ENCODE results near the gene PLCXD3. TPM values are rescaled to one million over a fixed set of nuclear protein-coding genes. Genes with fewer than 3 reads are reported as not detected.

Gene PLCXD3, protein sequence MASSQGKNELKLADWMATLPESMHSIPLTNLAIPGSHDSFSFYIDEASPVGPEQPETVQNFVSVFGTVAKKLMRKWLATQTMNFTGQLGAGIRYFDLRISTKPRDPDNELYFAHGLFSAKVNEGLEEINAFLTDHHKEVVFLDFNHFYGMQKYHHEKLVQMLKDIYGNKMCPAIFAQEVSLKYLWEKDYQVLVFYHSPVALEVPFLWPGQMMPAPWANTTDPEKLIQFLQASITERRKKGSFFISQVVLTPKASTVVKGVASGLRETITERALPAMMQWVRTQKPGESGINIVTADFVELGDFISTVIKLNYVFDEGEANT
- total RNA-seq: 7.2 TPM

DNA sequence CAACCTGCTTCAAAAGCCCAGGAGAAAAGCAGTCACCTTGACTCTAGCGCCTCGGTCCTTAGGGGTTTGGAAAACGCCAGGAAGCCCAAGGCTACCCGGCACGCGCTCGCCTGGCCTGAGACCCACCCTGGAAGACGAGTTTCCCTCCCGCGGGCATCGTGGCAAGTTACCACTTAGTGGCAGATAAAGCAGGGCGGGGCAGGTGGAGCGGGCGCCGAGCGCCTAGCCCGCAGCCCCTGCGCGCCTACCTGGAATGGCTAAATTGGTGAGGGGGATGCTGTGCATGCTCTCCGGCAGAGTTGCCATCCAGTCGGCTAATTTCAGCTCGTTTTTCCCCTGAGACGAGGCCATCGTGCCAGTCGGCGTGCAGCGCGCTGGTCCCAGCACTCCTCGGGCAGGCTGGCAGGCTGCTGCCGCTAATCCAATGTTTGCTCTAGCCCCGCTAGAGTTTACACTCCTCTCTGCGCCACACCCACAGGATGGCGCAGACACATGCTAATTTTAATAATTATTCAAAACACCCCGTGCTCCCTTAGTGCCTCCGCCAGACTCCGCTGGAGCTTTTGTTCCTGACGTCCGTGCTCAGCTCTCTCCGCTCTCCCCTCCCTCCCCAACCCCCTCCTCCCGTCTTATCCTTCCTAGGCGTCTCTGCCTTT lies at the start of gene PLCXD3:
PLCXD3 (minus strand) TSS at position 426 of the 656 bp plus-strand sequence; CDS start at position 351, 75 bp downstream.
- Histone ChIP-seq H3K9me3 (no peaks in the 10 kb centered on the region), H3K27me3 (no peaks in the 10 kb centered on the region), H3K36me3 (no peaks in the 10 kb centered on the region), H3K4me1 (no peaks in the 10 kb centered on the region), H3K27ac (no peak within 1 kb of the TSS), H3K4me3 (peak within 1 kb of the TSS; percentile 57 to 86)
- intact Hi-C loops (cut with DNase I): loop anchor here (5.0 kb wide), 1 partner anchor 238 kb away; no protein-coding TSS in a partner anchor
- TF ChIP-seq, protein P1, sequence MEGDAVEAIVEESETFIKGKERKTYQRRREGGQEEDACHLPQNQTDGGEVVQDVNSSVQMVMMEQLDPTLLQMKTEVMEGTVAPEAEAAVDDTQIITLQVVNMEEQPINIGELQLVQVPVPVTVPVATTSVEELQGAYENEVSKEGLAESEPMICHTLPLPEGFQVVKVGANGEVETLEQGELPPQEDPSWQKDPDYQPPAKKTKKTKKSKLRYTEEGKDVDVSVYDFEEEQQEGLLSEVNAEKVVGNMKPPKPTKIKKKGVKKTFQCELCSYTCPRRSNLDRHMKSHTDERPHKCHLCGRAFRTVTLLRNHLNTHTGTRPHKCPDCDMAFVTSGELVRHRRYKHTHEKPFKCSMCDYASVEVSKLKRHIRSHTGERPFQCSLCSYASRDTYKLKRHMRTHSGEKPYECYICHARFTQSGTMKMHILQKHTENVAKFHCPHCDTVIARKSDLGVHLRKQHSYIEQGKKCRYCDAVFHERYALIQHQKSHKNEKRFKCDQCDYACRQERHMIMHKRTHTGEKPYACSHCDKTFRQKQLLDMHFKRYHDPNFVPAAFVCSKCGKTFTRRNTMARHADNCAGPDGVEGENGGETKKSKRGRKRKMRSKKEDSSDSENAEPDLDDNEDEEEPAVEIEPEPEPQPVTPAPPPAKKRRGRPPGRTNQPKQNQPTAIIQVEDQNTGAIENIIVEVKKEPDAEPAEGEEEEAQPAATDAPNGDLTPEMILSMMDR (IDR thresholded peaks at IDR 0.05): no peak
- DNase-seq (ENCODE audit: low spot score in 2 of 2): peak in 1 of 2 donors; percentile 63

DNA sequence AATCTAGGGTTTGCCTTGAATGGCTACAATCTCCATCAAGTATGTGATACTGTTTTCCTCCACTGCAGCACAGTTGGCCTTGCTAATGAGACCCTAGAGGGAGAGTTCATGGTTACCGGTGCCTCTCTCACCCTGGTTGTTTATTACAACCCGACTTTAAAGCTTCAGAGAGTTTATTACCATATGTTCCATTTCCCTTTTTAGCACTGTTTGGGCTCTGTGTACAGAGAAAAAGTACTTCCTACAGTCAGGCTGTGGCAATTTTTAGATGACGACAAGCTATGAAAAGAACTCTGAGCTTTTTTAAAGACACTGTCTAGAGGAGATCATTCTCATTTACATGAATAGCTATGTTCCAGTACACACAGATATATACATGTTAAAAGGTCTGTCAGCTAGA lies 48.8 kb upstream of the PLCXD3 start:
- Histone ChIP-seq H3K27me3 (no peaks in the 10 kb centered on the region), H3K36me3 (no peaks in the 10 kb centered on the region), H3K27ac (no peak overlapping the region), H3K4me1 (no peaks in the 10 kb centered on the region), H3K4me3 (no peak overlapping the region), H3K9me3 (no peaks in the 10 kb centered on the region)
- TF ChIP-seq, protein P1 (IDR thresholded peaks at IDR 0.05): no peak
- intact Hi-C loops (cut with DNase I): no loop called here
- DNase-seq (ENCODE audit: low spot score in 2 of 2): no peak

DNA sequence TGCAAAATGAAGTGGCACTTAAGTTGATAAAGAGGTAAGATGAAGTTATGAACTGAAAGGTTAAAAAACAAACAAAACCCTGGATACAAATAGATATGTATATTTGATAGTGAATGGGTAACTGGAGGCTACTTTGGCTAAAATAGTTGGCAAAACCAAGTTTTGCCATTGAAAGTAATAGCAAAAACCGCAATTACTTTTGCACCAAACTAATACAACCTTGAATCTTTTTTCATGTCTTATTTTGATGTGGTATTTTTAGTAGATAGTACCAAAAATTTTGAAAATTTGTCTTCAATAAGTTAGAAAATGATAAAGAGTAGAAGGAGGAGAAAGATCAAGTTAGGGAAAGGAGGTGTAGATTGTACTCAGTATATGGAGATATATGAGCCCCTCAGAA lies 47.9 kb upstream of the PLCXD3 start:
- no peak for DNase-seq (ENCODE audit: low spot score in 2 of 2)
- no peak overlapping the region for H3K27ac ChIP-seq
- H3K4me3 ChIP-seq: no peak overlapping the region
- TF ChIP-seq, protein P1 (IDR thresholded peaks at IDR 0.05): no peak
- no peaks in the 10 kb centered on the region for H3K27me3 ChIP-seq
- H3K9me3 ChIP-seq: no peaks in the 10 kb centered on the region
- no peaks in the 10 kb centered on the region for H3K36me3 ChIP-seq
- intact Hi-C loops (cut with DNase I): no loop called here
- H3K4me1 ChIP-seq: no peaks in the 10 kb centered on the region

DNA sequence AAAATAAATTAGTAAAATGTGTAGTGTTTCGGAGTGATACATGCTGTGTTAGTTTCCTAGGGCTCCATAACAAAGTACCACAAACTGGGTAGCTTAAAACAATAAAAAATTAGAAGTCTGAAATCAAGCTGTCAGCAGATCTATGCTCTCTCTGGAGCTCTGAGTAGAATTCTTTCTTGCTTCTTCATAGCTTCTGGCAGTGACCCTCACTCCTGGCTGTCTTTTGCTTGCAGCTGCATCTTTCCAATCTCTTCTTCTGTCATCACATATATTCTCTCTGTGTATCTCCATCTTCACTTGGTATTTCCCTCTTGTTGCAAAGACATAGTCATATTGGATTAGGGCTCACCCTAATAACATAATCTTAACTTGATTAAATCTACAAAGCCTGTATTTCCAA lies 37.6 kb upstream of the PLCXD3 start:
- Histone ChIP-seq H3K36me3 (no peaks in the 10 kb centered on the region), H3K27ac (no peak overlapping the region), H3K4me3 (no peak overlapping the region), H3K27me3 (no peaks in the 10 kb centered on the region), H3K4me1 (no peaks in the 10 kb centered on the region), H3K9me3 (no peaks in the 10 kb centered on the region)
- no peak for DNase-seq (ENCODE audit: low spot score in 2 of 2)
- intact Hi-C loops (cut with DNase I): no loop called here
- TF ChIP-seq, protein P1 (IDR thresholded peaks at IDR 0.05): no peak

DNA sequence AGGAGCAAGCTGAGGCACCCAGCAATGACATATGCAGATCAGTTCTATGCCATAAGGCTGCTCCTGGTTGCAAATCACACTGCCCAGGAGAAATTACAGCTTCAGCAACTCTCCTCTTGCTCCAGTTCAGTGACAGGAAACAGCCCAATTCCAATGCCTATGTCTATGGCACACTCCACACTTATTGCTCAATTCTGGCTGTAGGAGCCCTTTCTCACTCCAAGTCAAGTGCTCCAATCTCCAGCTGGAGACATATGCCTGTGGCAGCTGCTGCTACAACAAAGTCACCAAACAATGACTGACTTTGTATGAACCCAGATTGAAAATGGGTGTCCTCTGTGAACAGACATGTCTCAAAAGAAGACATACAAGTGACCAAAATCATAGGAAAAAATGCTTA lies 31.8 kb upstream of the PLCXD3 start:
- no peaks in the 10 kb centered on the region for H3K27me3 ChIP-seq
- H3K27ac ChIP-seq: no peak overlapping the region
- H3K4me3 ChIP-seq: no peak overlapping the region
- DNase-seq (ENCODE audit: low spot score in 2 of 2): no peak
- TF ChIP-seq, protein P1 (IDR thresholded peaks at IDR 0.05): no peak
- H3K36me3 ChIP-seq: no peaks in the 10 kb centered on the region
- no peaks in the 10 kb centered on the region for H3K9me3 ChIP-seq
- intact Hi-C loops (cut with DNase I): no loop called here
- H3K4me1 ChIP-seq: no peaks in the 10 kb centered on the region

Measured in ascending aorta (tissue), 2 donors.